Measurements from ENCODE around the gene ZIC2. TPM values are rescaled to one million over a fixed set of nuclear protein-coding genes. Genes with fewer than 3 reads are reported as not detected.

The ZIC2 gene
- total and polyA plus RNA-seq, 2 of the 8 experiments (the other 6 are each of a cell fraction or from before 2014, with no cell fraction given): 53.2 to 372 TPM

GRCh38 chr13:99992949-99993351, 11.4 kb downstream of the ZIC2 start:
- Histone ChIP-seq H4K20me1 (replicated peaks in 1 of 2; ENCODE audit: control insufficient read depth in 1 of 2, insufficient read depth in 2 of 2, low read length in 2 of 2) (no peaks in the 10 kb centered on the region), H3K56ac (replicated peaks; ENCODE audit: insufficient read length, low read depth, low read length) (no peak overlapping the region), H3K18ac (ENCODE audit: extremely low read depth, low read length) (no peak overlapping the region), H3K4me3 (ENCODE audit: extremely low read depth in 1 of 4, insufficient read depth in 2 of 4, low read depth in 3 of 4, low read length in 4 of 4) (no peak overlapping the region), H3K36me3 (ENCODE audit: control insufficient read depth in 2 of 4, insufficient read depth in 4 of 4, low read length in 3 of 4) (no peaks in the 10 kb centered on the region), H3K14ac (ENCODE audit: insufficient read length) (no peak overlapping the region), H3K4ac (replicated peaks; ENCODE audit: insufficient read length, low read depth, low read length) (no peak overlapping the region), H3K9ac (replicated peaks in 1 of 4; ENCODE audit: extremely low read depth in 1 of 4, low read depth in 3 of 4, low read length in 3 of 4) (no peak overlapping the region), H3K9me3 (ENCODE audit: insufficient read depth in 2 of 2, low read depth in 1 of 2, low read length in 1 of 2) (no peaks in the 10 kb centered on the region), H2BK5ac (ENCODE audit: low read depth, low read length) (no peak overlapping the region), H2BK120ac (replicated peaks; ENCODE audit: low read depth, low read length) (no peak overlapping the region), H3K27ac (ENCODE audit: low read depth, low read length) (no peak overlapping the region), H2BK12ac (ENCODE audit: low read depth, low read length) (no peak overlapping the region), H4K5ac (ENCODE audit: insufficient read length, low read depth, low read length) (no peak overlapping the region), H3K23me2 (ENCODE audit: low read depth, low read length) (peaks cover 32% of the 10 kb centered on the region; the same call in 1 of the 2 replicates), H2BK15ac (ENCODE audit: low read length) (no peak overlapping the region), H3K79me2 (ENCODE audit: control insufficient read depth in 1 of 2, insufficient read depth in 2 of 2, low read length in 2 of 2) (no peaks in the 10 kb centered on the region), H3K27me3 (replicated peaks in 1 of 4; ENCODE audit: control insufficient read depth in 3 of 4, extremely low read depth in 1 of 4, insufficient read depth in 3 of 4, low read length in 3 of 4) (peaks cover 7 to 85% (median 53%) of the 10 kb centered on the region in 4 experiments; a peak in 6 of 7 replicates), H3K4me2 (ENCODE audit: insufficient read depth in 1 of 2, low read depth in 2 of 2, low read length in 2 of 2) (no peak overlapping the region; a peak in 1 of 4 replicates), H2AFZ (ENCODE audit: low read length) (no peak overlapping the region), H2BK20ac (ENCODE audit: low read length) (no peak overlapping the region), H3K4me1 (replicated peaks in 1 of 4; ENCODE audit: control insufficient read depth in 3 of 4, insufficient read depth in 4 of 4, low read length in 3 of 4) (peaks cover 10 to 42% (median 31%) of the 10 kb centered on the region in 4 experiments), H3K23ac (ENCODE audit: insufficient read length) (no peak overlapping the region), H4K91ac (replicated peaks; ENCODE audit: insufficient read length, low read length) (no peak overlapping the region), H3K79me1 (ENCODE audit: low read depth, low read length) (no peaks in the 10 kb centered on the region), H4K8ac (ENCODE audit: extremely low read depth, insufficient read depth, low read length) (no peak overlapping the region), H2AK5ac (ENCODE audit: low read depth, low read length) (no peak overlapping the region)
- CTCF ChIA-PET (ENCODE audit: partially characterized antibody): interaction anchor here (0.9 to 2.3 kb wide), 4 partner anchors 23 to 337 kb away, joined by 3 to 8 read pairs (median 5); no protein-coding TSS in a partner anchor
- POLR2A ChIA-PET (ENCODE audit: partially characterized antibody): interaction anchor here (0.8 to 10.0 kb wide), 4 partner anchors 10 to 331 kb away, joined by 3 to 145 read pairs (median 12); partner anchors contain the start of gene ZIC2
- TF ChIP-seq CBX5 (IDR thresholded peaks at IDR 0.05; ENCODE audit: low read depth, low read length) (no peak), USF2 (IDR thresholded peaks at IDR 0.05; ENCODE audit: low read length) (no peak), CBX8 (IDR thresholded peaks at IDR 0.05; ENCODE audit: borderline replicate concordance, low read depth, low read length) (0 out of 2 replicates have a peak, but pooled peaks have one; percentile 19), ZNF274 (IDR thresholded peaks at IDR 0.05; ENCODE audit: borderline replicate concordance, extremely low read depth, low read length) (no peak), RFX5 (IDR thresholded peaks at IDR 0.05; ENCODE audit: borderline replicate concordance, low read depth, low read length) (no peak), SIRT6 (IDR thresholded peaks at IDR 0.05; ENCODE audit: low read length) (no peak), EZH2 (IDR thresholded peaks at IDR 0.05; ENCODE audit: low read depth, low read length, severe bottlenecking) (no peak)
- WGBS, 2 experiments (ENCODE audit: extremely low coverage in 1 of 2, insufficient coverage in 1 of 2, insufficient read length in 1 of 2, insufficient replicate concordance in 2 of 2, low coverage in 1 of 2, low lambda C conversion rate in 2 of 2, missing lambda C conversion rate in 1 of 2): 12% methylated on average over 3 of the region's 3 CpGs; no CpG with 5 or more reads in 1 of the 2 experiments
- DNase-seq (ENCODE audit: low read depth in 1 of 2, low spot score in 2 of 2) (no peak), FAIRE-seq (no peak)
